Measurements from ENCODE around the gene SULT2B1.
A peak's percentile ranks its signal among the peaks of the same experiment; 100 is the strongest.

SULT2B1 gene

DNA sequence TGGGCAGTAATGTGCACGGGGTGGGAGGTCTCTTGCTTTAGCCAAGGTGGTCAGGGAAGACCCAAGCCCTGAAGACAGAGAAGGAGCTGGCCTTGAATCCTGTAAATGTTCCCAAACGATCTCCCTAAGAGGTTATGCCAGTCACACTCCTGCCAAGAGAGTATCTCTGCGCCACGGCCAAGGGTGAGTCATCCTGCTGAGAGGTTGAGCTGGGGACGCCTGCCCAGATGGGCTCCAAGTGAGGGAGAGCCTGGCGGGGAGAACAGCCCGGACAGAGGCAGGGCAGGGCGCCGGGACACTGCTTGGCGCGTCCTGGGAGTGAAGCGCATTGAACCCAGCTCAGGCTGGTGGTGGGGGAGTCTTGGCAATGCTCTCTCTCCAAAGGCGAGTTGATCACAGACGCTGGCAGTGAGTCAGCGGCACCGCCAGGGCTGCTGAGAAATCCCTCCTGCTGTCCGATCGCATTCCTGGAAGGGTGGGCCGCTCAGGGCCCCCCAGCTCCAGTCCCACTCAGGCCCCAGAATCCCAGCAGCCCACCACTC, 16.4 kb downstream of the SULT2B1 start:
- no peak overlapping the region for H3K4me3 ChIP-seq (ENCODE audit: low read length in 2 of 2)
- H3K27me3 ChIP-seq (ENCODE audit: control insufficient read depth in 3 of 3, insufficient read depth in 3 of 3, low read depth in 1 of 3, low read length in 3 of 3) = peaks cover 0 to 35% (median 6%) of the 10 kb centered on the region in 3 experiments
- no peak overlapping the region for H2BK120ac ChIP-seq (ENCODE audit: low read depth, low read length)
- H2BK5ac ChIP-seq (ENCODE audit: low read length) = no peak overlapping the region
- H3K27ac ChIP-seq (replicated peaks; ENCODE audit: low read length) = no peak overlapping the region
- H3K9me3 ChIP-seq (replicated peaks in 1 of 2; ENCODE audit: control insufficient read depth in 2 of 2, insufficient read depth in 1 of 2, low read depth in 1 of 2, low read length in 2 of 2) = no peaks in the 10 kb centered on the region
- H2AK5ac ChIP-seq (ENCODE audit: low read depth, low read length) = peak overlapping the region; percentile 56
- H2AFZ ChIP-seq (ENCODE audit: low read length) = peak overlapping the region; percentile 66
- H3K4ac ChIP-seq (ENCODE audit: low read length) = no peak overlapping the region
- H3K14ac ChIP-seq (ENCODE audit: low read length) = peak overlapping the region; percentile 89
- H4K91ac ChIP-seq (ENCODE audit: low read depth, low read length, poor library complexity) = no peak overlapping the region
- no peaks in the 10 kb centered on the region for H3K79me1 ChIP-seq (ENCODE audit: low read depth, low read length)
- peak overlapping the region; percentile 60 for H3K9ac ChIP-seq (ENCODE audit: low read depth, low read length, poor library complexity)
- WGBS, 2 donors (ENCODE audit: extremely low coverage in 2 of 2, insufficient read length in 2 of 2, insufficient replicate concordance in 1 of 2) = no CpG with 5 or more reads among the region's 19 CpGs
- peak overlapping the region; percentile 98 for H3K23ac ChIP-seq (ENCODE audit: low read depth, low read length, poor library complexity)
- no peak for DNase-seq (ENCODE audit: low spot score)
- peak overlapping the region; percentile 68 for H4K8ac ChIP-seq (ENCODE audit: low read depth, low read length)
- H3K36me3 ChIP-seq (replicated peaks in 1 of 2; ENCODE audit: control insufficient read depth in 2 of 2, insufficient read depth in 2 of 2, low read length in 2 of 2) = no peaks in the 10 kb centered on the region
- peaks cover 3 to 11% of the 10 kb centered on the region in 2 donors for H3K4me1 ChIP-seq (ENCODE audit: control insufficient read depth in 2 of 2, insufficient read depth in 1 of 2, low read depth in 1 of 2, low read length in 2 of 2)
- peak overlapping the region; percentile 75 for H2BK15ac ChIP-seq (ENCODE audit: low read length)
- peak overlapping the region; percentile 94 for H3K18ac ChIP-seq (ENCODE audit: low read length)
- H2BK12ac ChIP-seq (ENCODE audit: low read length) = peak overlapping the region; percentile 84
- peak overlapping the region; percentile 43 for H3K4me2 ChIP-seq (ENCODE audit: insufficient read depth, low read length, poor library complexity, severe bottlenecking)

DNA sequence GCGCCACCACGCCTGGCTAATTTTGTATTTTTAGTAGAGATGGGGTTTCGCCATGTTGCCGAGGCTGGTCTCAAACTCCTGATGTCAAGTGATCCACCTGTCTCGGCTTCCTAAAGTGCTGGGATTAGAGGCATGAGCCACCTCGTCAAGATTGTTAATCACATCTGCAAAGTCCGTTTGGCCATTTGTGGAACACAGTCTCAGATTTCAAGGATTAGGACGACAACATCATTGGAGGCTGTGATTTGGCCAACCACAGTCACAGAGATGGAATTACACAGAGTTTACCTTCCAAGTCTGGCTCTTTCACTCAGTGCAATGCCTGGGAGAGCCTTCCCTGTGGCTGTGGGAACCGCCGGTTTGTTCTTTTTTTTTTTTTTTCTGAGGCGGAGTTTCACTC, 17.8 kb downstream of the SULT2B1 start:
- Histone ChIP-seq H3K4ac (ENCODE audit: low read length) (no peak overlapping the region), H3K36me3 (replicated peaks in 1 of 2; ENCODE audit: control insufficient read depth in 2 of 2, insufficient read depth in 2 of 2, low read length in 2 of 2) (no peaks in the 10 kb centered on the region), H3K79me1 (ENCODE audit: low read depth, low read length) (no peaks in the 10 kb centered on the region), H2AK5ac (ENCODE audit: low read depth, low read length) (no peak overlapping the region), H3K9me3 (replicated peaks in 1 of 2; ENCODE audit: control insufficient read depth in 2 of 2, insufficient read depth in 1 of 2, low read depth in 1 of 2, low read length in 2 of 2) (no peaks in the 10 kb centered on the region), H2BK12ac (ENCODE audit: low read length) (no peak overlapping the region), H3K4me3 (ENCODE audit: low read length in 2 of 2) (no peak overlapping the region), H2BK120ac (ENCODE audit: low read depth, low read length) (no peak overlapping the region), H2BK5ac (ENCODE audit: low read length) (no peak overlapping the region), H3K9ac (ENCODE audit: low read depth, low read length, poor library complexity) (no peak overlapping the region), H2AFZ (ENCODE audit: low read length) (no peak overlapping the region), H4K8ac (ENCODE audit: low read depth, low read length) (no peak overlapping the region), H3K23ac (ENCODE audit: low read depth, low read length, poor library complexity) (no peak overlapping the region), H3K4me1 (ENCODE audit: control insufficient read depth in 2 of 2, insufficient read depth in 1 of 2, low read depth in 1 of 2, low read length in 2 of 2) (peaks cover 3 to 14% of the 10 kb centered on the region in 2 donors), H3K27ac (replicated peaks; ENCODE audit: low read length) (no peak overlapping the region), H3K4me2 (ENCODE audit: insufficient read depth, low read length, poor library complexity, severe bottlenecking) (no peak overlapping the region), H3K27me3 (ENCODE audit: control insufficient read depth in 3 of 3, insufficient read depth in 3 of 3, low read depth in 1 of 3, low read length in 3 of 3) (peaks cover 0 to 40% (median 6%) of the 10 kb centered on the region in 3 experiments), H2BK15ac (ENCODE audit: low read length) (no peak overlapping the region), H3K14ac (ENCODE audit: low read length) (no peak overlapping the region), H3K18ac (ENCODE audit: low read length) (no peak overlapping the region), H4K91ac (ENCODE audit: low read depth, low read length, poor library complexity) (no peak overlapping the region)
- DNase-seq (ENCODE audit: low spot score) = no peak
- no CpG with 5 or more reads among the region's 11 CpGs for WGBS, 2 donors (ENCODE audit: extremely low coverage in 2 of 2, insufficient read length in 2 of 2, insufficient replicate concordance in 1 of 2)

DNA sequence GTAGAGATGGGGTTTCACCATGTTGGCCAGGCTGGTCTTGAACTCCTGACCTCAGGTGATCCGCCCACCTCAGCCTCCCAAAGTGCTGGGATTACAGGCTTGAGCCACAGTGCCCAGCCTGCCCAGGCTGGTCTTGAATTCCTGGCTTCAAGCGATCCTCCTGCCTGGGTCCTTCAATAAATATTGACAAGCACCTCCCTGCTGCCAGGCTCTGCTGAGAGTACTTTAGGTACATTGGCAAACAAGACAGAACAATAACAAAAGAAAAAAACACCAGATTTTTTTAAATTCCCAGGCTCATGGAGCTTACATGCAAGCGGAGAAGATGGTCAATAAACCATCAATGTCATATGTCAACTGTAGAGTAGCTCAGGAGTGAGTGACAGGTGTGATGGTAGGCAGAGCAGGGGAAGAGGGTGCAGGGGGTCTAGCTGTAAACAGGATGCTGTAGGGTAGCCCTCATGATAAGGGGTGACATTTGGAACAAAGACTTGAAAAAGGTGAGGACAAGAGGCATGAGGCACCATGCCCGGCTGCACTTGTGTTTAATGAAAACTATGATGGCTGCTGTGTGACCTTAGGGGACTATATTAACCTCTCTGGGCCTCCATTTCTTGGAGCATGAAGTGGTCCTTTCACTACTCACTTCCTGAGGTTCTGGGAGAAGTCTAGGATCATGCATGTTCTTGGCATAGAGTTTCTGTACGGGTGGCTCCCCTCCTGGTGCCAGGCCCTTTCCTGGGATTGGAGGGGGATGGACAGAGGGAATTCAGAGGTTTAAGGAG, 19.6 kb downstream of the SULT2B1 start:
- Histone ChIP-seq H3K4me2 (ENCODE audit: insufficient read depth, low read length, poor library complexity, severe bottlenecking) (no peak overlapping the region), H2BK15ac (ENCODE audit: low read length) (no peak overlapping the region), H2BK12ac (ENCODE audit: low read length) (no peak overlapping the region), H3K14ac (ENCODE audit: low read length) (no peak overlapping the region), H3K27ac (replicated peaks; ENCODE audit: low read length) (no peak overlapping the region), H3K23ac (ENCODE audit: low read depth, low read length, poor library complexity) (no peak overlapping the region), H2BK5ac (ENCODE audit: low read length) (no peak overlapping the region), H3K36me3 (replicated peaks in 1 of 2; ENCODE audit: control insufficient read depth in 2 of 2, insufficient read depth in 2 of 2, low read length in 2 of 2) (no peaks in the 10 kb centered on the region), H3K4me1 (ENCODE audit: control insufficient read depth in 2 of 2, insufficient read depth in 1 of 2, low read depth in 1 of 2, low read length in 2 of 2) (peaks cover 3 to 14% of the 10 kb centered on the region in 2 donors), H3K4me3 (ENCODE audit: low read length in 2 of 2) (no peak overlapping the region), H3K27me3 (ENCODE audit: control insufficient read depth in 3 of 3, insufficient read depth in 3 of 3, low read depth in 1 of 3, low read length in 3 of 3) (peaks cover 0 to 34% (median 6%) of the 10 kb centered on the region in 3 experiments), H3K9me3 (replicated peaks in 1 of 2; ENCODE audit: control insufficient read depth in 2 of 2, insufficient read depth in 1 of 2, low read depth in 1 of 2, low read length in 2 of 2) (no peaks in the 10 kb centered on the region), H4K8ac (ENCODE audit: low read depth, low read length) (no peak overlapping the region), H2AK5ac (ENCODE audit: low read depth, low read length) (no peak overlapping the region), H4K91ac (ENCODE audit: low read depth, low read length, poor library complexity) (no peak overlapping the region), H3K4ac (ENCODE audit: low read length) (no peak overlapping the region), H2AFZ (ENCODE audit: low read length) (no peak overlapping the region), H2BK120ac (ENCODE audit: low read depth, low read length) (no peak overlapping the region), H3K18ac (ENCODE audit: low read length) (no peak overlapping the region), H3K9ac (ENCODE audit: low read depth, low read length, poor library complexity) (no peak overlapping the region), H3K79me1 (ENCODE audit: low read depth, low read length) (no peaks in the 10 kb centered on the region)
- WGBS, 2 donors (ENCODE audit: extremely low coverage in 2 of 2, insufficient read length in 2 of 2, insufficient replicate concordance in 1 of 2) = no CpG with 5 or more reads among the region's 5 CpGs
- no peak for DNase-seq (ENCODE audit: low spot score)

DNA sequence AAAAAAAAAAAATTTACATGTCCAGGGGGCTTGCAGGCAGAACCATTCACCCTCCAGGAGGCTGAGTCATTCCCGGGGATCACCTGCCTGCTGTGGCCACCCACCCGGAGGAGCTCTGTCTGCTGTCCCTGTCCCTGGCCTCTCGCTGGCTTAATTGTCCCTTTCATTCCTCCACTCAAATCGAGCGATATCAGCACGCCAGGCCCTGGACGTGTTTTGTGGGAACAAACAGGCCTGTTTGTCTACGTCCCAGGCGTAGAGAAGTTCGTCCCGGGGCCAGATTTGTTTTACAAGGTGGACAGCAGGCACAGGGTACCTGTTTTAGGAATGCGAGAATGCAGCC, 21.2 kb downstream of the SULT2B1 start:
- peak overlapping the region; percentile 75 for H2BK15ac ChIP-seq (ENCODE audit: low read length)
- H4K91ac ChIP-seq (ENCODE audit: low read depth, low read length, poor library complexity) = no peak overlapping the region
- H3K18ac ChIP-seq (ENCODE audit: low read length) = peak overlapping the region; percentile 83
- H3K4me2 ChIP-seq (ENCODE audit: insufficient read depth, low read length, poor library complexity, severe bottlenecking) = no peak overlapping the region
- H3K9ac ChIP-seq (ENCODE audit: low read depth, low read length, poor library complexity) = peak overlapping the region; percentile 16
- no peak overlapping the region for H3K27ac ChIP-seq (replicated peaks; ENCODE audit: low read length)
- peak overlapping the region; percentile 27 for H3K23ac ChIP-seq (ENCODE audit: low read depth, low read length, poor library complexity)
- H2BK120ac ChIP-seq (ENCODE audit: low read depth, low read length) = peak overlapping the region; percentile 29
- no peak overlapping the region for H3K4me3 ChIP-seq (ENCODE audit: low read length in 2 of 2)
- no CpG with 5 or more reads among the region's 12 CpGs for WGBS, 2 donors (ENCODE audit: extremely low coverage in 2 of 2, insufficient read length in 2 of 2, insufficient replicate concordance in 1 of 2)
- no peak overlapping the region for H3K4ac ChIP-seq (ENCODE audit: low read length)
- peak; percentile 29 for DNase-seq (ENCODE audit: low spot score)
- H2AK5ac ChIP-seq (ENCODE audit: low read depth, low read length) = no peak overlapping the region
- no peak overlapping the region for H2BK12ac ChIP-seq (ENCODE audit: low read length)
- H3K4me1 ChIP-seq (ENCODE audit: control insufficient read depth in 2 of 2, insufficient read depth in 1 of 2, low read depth in 1 of 2, low read length in 2 of 2) = peaks cover 3 to 14% of the 10 kb centered on the region in 2 donors
- no peak overlapping the region for H2BK5ac ChIP-seq (ENCODE audit: low read length)
- H3K9me3 ChIP-seq (replicated peaks in 1 of 2; ENCODE audit: control insufficient read depth in 2 of 2, insufficient read depth in 1 of 2, low read depth in 1 of 2, low read length in 2 of 2) = no peaks in the 10 kb centered on the region
- peaks cover 0 to 20% (median 6%) of the 10 kb centered on the region in 3 experiments for H3K27me3 ChIP-seq (ENCODE audit: control insufficient read depth in 3 of 3, insufficient read depth in 3 of 3, low read depth in 1 of 3, low read length in 3 of 3)
- peak overlapping the region; percentile 58 for H2AFZ ChIP-seq (ENCODE audit: low read length)
- no peaks in the 10 kb centered on the region for H3K36me3 ChIP-seq (replicated peaks in 1 of 2; ENCODE audit: control insufficient read depth in 2 of 2, insufficient read depth in 2 of 2, low read length in 2 of 2)
- H4K8ac ChIP-seq (ENCODE audit: low read depth, low read length) = no peak overlapping the region
- H3K14ac ChIP-seq (ENCODE audit: low read length) = no peak overlapping the region
- no peaks in the 10 kb centered on the region for H3K79me1 ChIP-seq (ENCODE audit: low read depth, low read length)
